ENCODE data around the gene CNN1.

- TF ChIP-seq CTCF (IDR thresholded peaks at IDR 0.05; ENCODE audit: low read length) (no peak), EZH2phosphoT487 (IDR thresholded peaks at IDR 0.05; ENCODE audit: low read length) (no peak)
Observed at GRCh38 chr19:11489378-11489777, 49.3 kb upstream of the CNN1 start.
